Kidney tubule cell (primary cell): ENCODE results near the gene TSPAN11.

Experiments
- DNase-seq: peaks from one replicate; pipeline ENCODE4 v3.0.0-alpha.2; 2018; ENCODE audit warnings: low spot score

TSPAN11 gene

GRCh38 chr12:30926243-30927221 lies at the start of gene TSPAN11:
Gene TSPAN11, plus strand, starts transcription at chr12:30926748. Its CDS starts 27,244 bp downstream, at chr12:30953992.
- peak; percentile 38 for DNase-seq

- DNase-seq, result peak; percentile 46
These were observed 49.3 kb upstream of the TSPAN11 start for GRCh38 chr12:30877105-30877875.

GRCh38 chr12:30878024-30878423 lies 48.5 kb upstream of the TSPAN11 start:
- no peak for DNase-seq

- DNase-seq, result no peak
These were observed 46.5 kb upstream of the TSPAN11 start for GRCh38 chr12:30880061-30880460.

- no peak for DNase-seq
These were observed 45.7 kb upstream of the TSPAN11 start for GRCh38 chr12:30880813-30881212.

GRCh38 chr12:30882706-30883105 lies 43.8 kb upstream of the TSPAN11 start:
- DNase-seq, result peak; percentile 7

- no peak for DNase-seq
These were observed 41.7 kb upstream of the TSPAN11 start for GRCh38 chr12:30884799-30885198.

- DNase-seq, result no peak
These were observed 41.2 kb upstream of the TSPAN11 start for GRCh38 chr12:30885321-30885720.

GRCh38 chr12:30887226-30887625 lies 39.3 kb upstream of the TSPAN11 start:
- no peak for DNase-seq

GRCh38 chr12:30888241-30888640 lies 38.3 kb upstream of the TSPAN11 start:
- no peak for DNase-seq

- peak; percentile 12 for DNase-seq
These were observed 32.0 kb upstream of the TSPAN11 start for GRCh38 chr12:30894531-30894930.

GRCh38 chr12:30896461-30896860 lies 30.1 kb upstream of the TSPAN11 start:
- DNase-seq, result peak; percentile 97

GRCh38 chr12:30898846-30899245 lies 27.7 kb upstream of the TSPAN11 start:
- peak; percentile 68 for DNase-seq

GRCh38 chr12:30900351-30900750 lies 26.2 kb upstream of the TSPAN11 start:
- DNase-seq, result no peak

GRCh38 chr12:30902001-30902400 lies 24.5 kb upstream of the TSPAN11 start:
- peak; percentile 42 for DNase-seq

- DNase-seq, result no peak
These were observed 24.0 kb upstream of the TSPAN11 start for GRCh38 chr12:30902596-30902995.

- no peak for DNase-seq
These were observed 21.0 kb upstream of the TSPAN11 start for GRCh38 chr12:30905463-30906009.

- no peak for DNase-seq
These were observed 18.3 kb upstream of the TSPAN11 start for GRCh38 chr12:30908076-30908721.

- DNase-seq, result no peak
These were observed 17.7 kb upstream of the TSPAN11 start for GRCh38 chr12:30908722-30909348.

- DNase-seq, result no peak
These were observed 17.1 kb upstream of the TSPAN11 start for GRCh38 chr12:30909349-30910037.

GRCh38 chr12:30910038-30910350 lies 16.6 kb upstream of the TSPAN11 start:
- no peak for DNase-seq
